K562 (cell line): ENCODE results near the gene POU2AF1. TPM values are rescaled to one million over a fixed set of nuclear protein-coding genes. Genes with fewer than 3 reads are reported as not detected.

ENCODE experiments used
- ATAC-seq: fragments of 200-7000 bp; cut with Tn5 transposase; 3 replicates; pipeline ENCODE4 v1.9.1; 2020; ENCODE audit warnings: moderate library complexity
- BruUV-seq: library from RNA; stranded (reverse); fragments of 400-500 nt; replicated peaks from 2 replicates; lab custom pipeline; 2021; lab: Mats Ljungman, UMichigan
- CTCF ChIA-PET: fragments of 300-600 bp; formaldehyde crosslinking; extraction: SDS; loops from one replicate; lab custom pipeline; 2021; ENCODE audit warnings: low intra/inter-chr PET ratio; lab: Yijun Ruan, JAX
- POLR2A ChIA-PET: fragments of 300-600, 350-650 bp; sonication (Branson Sonifier 250); formaldehyde crosslinking; extraction: SDS; loops from one replicate; lab custom pipeline; 2021; ENCODE audit warnings: antibody characterized with exemption, inconsistent platforms; lab: Yijun Ruan, JAX
- DNase-seq, 4 experiments: peaks; one replicate each; pipeline versions ENCODE4 v3.0.0 to v3.0.0-alpha.2; 2011 to 2018; ENCODE audit warnings: low spot score in 3 of 4, mixed read lengths in 3 of 4; ENCODE audit errors: extremely low read depth in 1 of 4
- FAIRE-seq: peaks from 2 replicates; lab custom pipeline; 2011; peaks lifted over from hg19 to GRCh38; lab: Jason Lieb, UNC
- H2AFZ ChIP-seq: 2 replicates; pipeline ENCODE4 v1.6.0; 2011; ENCODE audit warnings: low read depth, low read length, control low read depth, inconsistent platforms
- H3K27ac ChIP-seq: fragments of 200-600 bp; 3 replicates; pipeline ENCODE4 v1.8.0; 2011; ENCODE audit warnings: low read depth, mild to moderate bottlenecking, control low read depth, inconsistent platforms, low read length, moderate library complexity, mixed read lengths; ENCODE audit errors: extremely low read depth
- H3K27me3 ChIP-seq, 2 experiments: fragments of 300-600 bp in 1 of 2; 2 replicates in 1 of 2; 3 replicates in 1 of 2; pipeline versions ENCODE4 v1.6.0 to v1.8.0; 2011; ENCODE audit warnings: inconsistent platforms in 2 of 2, low read length in 2 of 2, mild to moderate bottlenecking in 1 of 2, mixed read lengths in 1 of 2, moderate library complexity in 1 of 2; ENCODE audit not compliant: control insufficient read depth in 2 of 2, insufficient read depth in 2 of 2
- H3K36me3 ChIP-seq: fragments of 300-600 bp; 3 replicates; pipeline ENCODE4 v1.8.0; 2011; ENCODE audit warnings: mild to moderate bottlenecking, low read length, inconsistent platforms; ENCODE audit not compliant: control insufficient read depth, insufficient read depth
- H3K4me1 ChIP-seq, 2 experiments: fragments of 200-600 bp in 1 of 2; replicated peaks in 1 of 2; 2 replicates in 1 of 2; 3 replicates in 1 of 2; pipeline versions ENCODE4 v1.5.1 to v1.8.0; 2011; ENCODE audit warnings: inconsistent platforms in 2 of 2, low read length in 2 of 2, mild to moderate bottlenecking in 1 of 2, mixed read lengths in 1 of 2, moderate library complexity in 1 of 2; ENCODE audit not compliant: control insufficient read depth in 2 of 2, insufficient read depth in 2 of 2
- H3K4me2 ChIP-seq: 2 replicates; pipeline ENCODE4 v1.6.1; 2011; ENCODE audit warnings: low read length, control low read depth, inconsistent platforms, mixed read lengths; ENCODE audit not compliant: insufficient read depth
- H3K4me3 ChIP-seq: fragments of 200-600 bp; sonication (generic), shearing (Covaris generic); 2 replicates; pipeline ENCODE4 v1.5.1; 2016; ENCODE audit warnings: control low read depth, inconsistent platforms
- H3K79me2 ChIP-seq: fragments of 200-600 bp; 3 replicates; pipeline ENCODE4 v1.8.0; 2011; ENCODE audit warnings: low read length, inconsistent platforms; ENCODE audit not compliant: control insufficient read depth, insufficient read depth
- H3K9ac ChIP-seq, 2 experiments: 2 replicates each; pipeline versions ENCODE4 v1.6.0 to v1.6.1; 2011; ENCODE audit warnings: low read depth in 2 of 2, low read length in 2 of 2, control low read depth in 1 of 2, inconsistent platforms in 1 of 2, mild to moderate bottlenecking in 1 of 2, mixed read lengths in 1 of 2; ENCODE audit not compliant: insufficient read depth in 1 of 2
- H3K9me1 ChIP-seq: one replicate; pipeline ENCODE4 v1.6.0; 2011; ENCODE audit warnings: inconsistent platforms, mild to moderate bottlenecking, low read length, moderate library complexity; ENCODE audit not compliant: control insufficient read depth, insufficient read depth
- H3K9me3 ChIP-seq: replicated peaks from 2 replicates; pipeline ENCODE4 v1.5.1; 2011; ENCODE audit warnings: low read depth, low read length, inconsistent platforms; ENCODE audit not compliant: control insufficient read depth, insufficient read depth
- H4K20me1 ChIP-seq: replicated peaks from 2 replicates; pipeline ENCODE4 v1.6.1; 2011; ENCODE audit warnings: low read length, inconsistent platforms, mixed read lengths; ENCODE audit not compliant: control insufficient read depth, insufficient read depth
- DMBX1 ChIP-seq: fragments of 250-450 bp; sonication (Bioruptor Pico); IDR thresholded peaks from 2 replicates; pipeline ENCODE4 v1.8.0; 2022; ENCODE audit warnings: inconsistent platforms, mild to moderate bottlenecking, moderate library complexity, borderline replicate concordance
- EHMT2 ChIP-seq: fragments of 450-650 bp; IDR thresholded peaks from 2 replicates; pipeline ENCODE4 v1.6.1; 2018; ENCODE audit warnings: antibody characterized with exemption
- GATA2 ChIP-seq: sonication (generic); formaldehyde crosslinking; IDR thresholded peaks from 2 replicates; pipeline ENCODE4 v1.4.0; 2020; ENCODE audit warnings: mild to moderate bottlenecking, missing genetic modification reagents
- KHSRP ChIP-seq: fragments of 450-650 bp; IDR thresholded peaks from 2 replicates; pipeline ENCODE4 v1.6.1; 2017
- RBM14 ChIP-seq: fragments of 200-400 bp; formaldehyde crosslinking; IDR thresholded peaks from 2 replicates; pipeline ENCODE4 v1.6.1; 2018; ENCODE audit warnings: low read depth, mild to moderate bottlenecking, low read length, moderate library complexity, borderline replicate concordance; ENCODE audit not compliant: insufficient read depth
- SMAD1 ChIP-seq: fragments of 150-350 bp; IDR thresholded peaks from 2 replicates; pipeline ENCODE4 v1.6.1; 2014; ENCODE audit warnings: low read length, low read depth; ENCODE audit not compliant: partially characterized antibody
- SRSF7 ChIP-seq: fragments of 200-400 bp; formaldehyde crosslinking; optimal IDR thresholded peaks from 2 replicates; pipeline ENCODE3; 2017; ENCODE audit warnings: mild to moderate bottlenecking, low read depth, low read length
- TGIF2 ChIP-seq: sonication (generic); formaldehyde crosslinking; IDR thresholded peaks from 2 replicates; pipeline ENCODE4 v1.8.1; 2022; ENCODE audit warnings: mild to moderate bottlenecking, missing genetic modification reagents, moderate library complexity
- WGBS: fragments of 100-300 bp; shearing (Covaris generic); methylation state at CpG from one replicate; pipeline ENCODE4 v1.1.6; 2016; ENCODE audit warnings: low coverage, mixed read lengths; ENCODE audit not compliant: insufficient coverage; ENCODE audit errors: missing lambda C conversion rate; 5-methylcytosine and 5-hydroxymethylcytosine counted together
- in situ Hi-C: fragments of 300-500 bp; cut with MboI; formaldehyde crosslinking; loops from 4 replicates; pipeline ENCODE4 v1.15.0; 2018; ENCODE audit warnings: inconsistent platforms, mixed read lengths
- intact Hi-C: fragments of 100-400 bp; cut with micrococcal nuclease; formaldehyde crosslinking; loops from 2 replicates; pipeline ENCODE4 v1.14.2; 2022
- polyA plus RNA-seq, 8 experiments: library from polyadenylated mRNA; depleted of rRNA in 4 of 8; stranded (reverse) in 5 of 8; unstranded in 3 of 8; fragments of >200 nt; fragmentation: Nextera tagmentation in 2 of 8; fragmentation: Illumina TruSeq in 1 of 8; extraction: Ambion mirVana in 2 of 8; extraction: Trizol in 1 of 8; gene quantifications; 2 replicates each; pipeline versions ENCODE4 v1.2.1 to v1.2.3, GENCODE V29; 2011 to 2014; ENCODE audit warnings: inconsistent platforms in 1 of 8, missing spikeins in 1 of 8
- total RNA-seq, 7 experiments: library from RNA; depleted of rRNA in 6 of 7; stranded (reverse); fragments of >200 nt in 6 of 7; fragmentation: Illumina TruSeq in 2 of 7; extraction: Trizol in 2 of 7; gene quantifications; 2 replicates each; pipeline versions ENCODE4 v1.2.1 to v1.2.3, GENCODE V29; 2011 to 2021; ENCODE audit warnings: low replicate concordance in 1 of 7
- TF ChIP-seq, protein P1 (sequence below): sonication (generic); formaldehyde crosslinking; IDR thresholded peaks from 2 replicates; pipeline ENCODE4 v1.8.1; 2023; ENCODE audit warnings: missing genetic modification reagents, mild to moderate bottlenecking, borderline replicate concordance
- TF ChIP-seq, protein P2 (sequence below), 2 experiments: fragments of 250-450 bp in 1 of 2; fragments of 450-650 bp in 1 of 2; sonication (Bioruptor Pico) in 1 of 2; IDR thresholded peaks; 2 replicates each; pipeline versions ENCODE4 v1.6.1 to v1.8.0; 2016 to 2021; ENCODE audit warnings: mild to moderate bottlenecking in 2 of 2, moderate library complexity in 2 of 2, missing compliant biosample characterization in 1 of 2, missing genetic modification characterization in 1 of 2
- TF ChIP-seq, protein P3 (sequence below): fragments of 150-350 bp; IDR thresholded peaks from 2 replicates; pipeline ENCODE4 v1.6.1; 2014; ENCODE audit warnings: low read depth, mild to moderate bottlenecking, low read length, borderline replicate concordance

Gene POU2AF1
- total and polyA plus RNA-seq, 9 of the 15 experiments (the other 6 are each of a cell fraction or from before 2014, with no cell fraction given), result 0.09 TPM; not detected in 8

GRCh38 chr11:111373590-111373989, 5.5 kb downstream of the POU2AF1 start (continued):
- TF ChIP-seq, protein P1, sequence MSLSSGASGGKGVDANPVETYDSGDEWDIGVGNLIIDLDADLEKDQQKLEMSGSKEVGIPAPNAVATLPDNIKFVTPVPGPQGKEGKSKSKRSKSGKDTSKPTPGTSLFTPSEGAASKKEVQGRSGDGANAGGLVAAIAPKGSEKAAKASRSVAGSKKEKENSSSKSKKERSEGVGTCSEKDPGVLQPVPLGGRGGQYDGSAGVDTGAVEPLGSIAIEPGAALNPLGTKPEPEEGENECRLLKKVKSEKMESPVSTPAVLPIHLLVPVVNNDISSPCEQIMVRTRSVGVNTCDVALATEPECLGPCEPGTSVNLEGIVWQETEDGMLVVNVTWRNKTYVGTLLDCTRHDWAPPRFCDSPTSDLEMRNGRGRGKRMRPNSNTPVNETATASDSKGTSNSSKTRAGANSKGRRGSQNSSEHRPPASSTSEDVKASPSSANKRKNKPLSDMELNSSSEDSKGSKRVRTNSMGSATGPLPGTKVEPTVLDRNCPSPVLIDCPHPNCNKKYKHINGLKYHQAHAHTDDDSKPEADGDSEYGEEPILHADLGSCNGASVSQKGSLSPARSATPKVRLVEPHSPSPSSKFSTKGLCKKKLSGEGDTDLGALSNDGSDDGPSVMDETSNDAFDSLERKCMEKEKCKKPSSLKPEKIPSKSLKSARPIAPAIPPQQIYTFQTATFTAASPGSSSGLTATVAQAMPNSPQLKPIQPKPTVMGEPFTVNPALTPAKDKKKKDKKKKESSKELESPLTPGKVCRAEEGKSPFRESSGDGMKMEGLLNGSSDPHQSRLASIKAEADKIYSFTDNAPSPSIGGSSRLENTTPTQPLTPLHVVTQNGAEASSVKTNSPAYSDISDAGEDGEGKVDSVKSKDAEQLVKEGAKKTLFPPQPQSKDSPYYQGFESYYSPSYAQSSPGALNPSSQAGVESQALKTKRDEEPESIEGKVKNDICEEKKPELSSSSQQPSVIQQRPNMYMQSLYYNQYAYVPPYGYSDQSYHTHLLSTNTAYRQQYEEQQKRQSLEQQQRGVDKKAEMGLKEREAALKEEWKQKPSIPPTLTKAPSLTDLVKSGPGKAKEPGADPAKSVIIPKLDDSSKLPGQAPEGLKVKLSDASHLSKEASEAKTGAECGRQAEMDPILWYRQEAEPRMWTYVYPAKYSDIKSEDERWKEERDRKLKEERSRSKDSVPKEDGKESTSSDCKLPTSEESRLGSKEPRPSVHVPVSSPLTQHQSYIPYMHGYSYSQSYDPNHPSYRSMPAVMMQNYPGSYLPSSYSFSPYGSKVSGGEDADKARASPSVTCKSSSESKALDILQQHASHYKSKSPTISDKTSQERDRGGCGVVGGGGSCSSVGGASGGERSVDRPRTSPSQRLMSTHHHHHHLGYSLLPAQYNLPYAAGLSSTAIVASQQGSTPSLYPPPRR (CRISPR knock-in tag), result no peak

DNA sequence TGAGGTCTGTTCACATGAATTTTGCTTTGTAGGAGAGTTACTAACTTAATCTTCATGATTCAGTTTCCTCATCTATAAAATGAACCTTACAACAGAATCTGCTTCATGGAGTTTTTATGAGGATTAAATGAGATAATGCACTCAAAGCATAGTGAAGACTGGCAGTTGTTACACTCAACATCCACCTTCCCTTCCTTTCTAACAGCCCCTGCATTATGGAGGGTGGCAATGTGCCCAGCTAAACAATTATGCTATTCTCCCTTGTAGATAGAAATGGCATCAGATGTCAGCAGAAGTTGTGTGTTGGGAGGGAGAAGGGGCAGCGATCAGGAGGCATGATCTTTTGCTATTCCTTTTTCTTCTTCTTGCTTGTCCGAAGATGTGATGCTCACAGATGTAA, 6.5 kb downstream of the POU2AF1 start:
- no TSS peak for BruUV-seq
- ATAC-seq (no peak), FAIRE-seq (no peak), DNase-seq (no peak)
- Histone ChIP-seq H2AFZ (no peak overlapping the region), H3K9ac (no peak overlapping the region), H3K27ac (no peak overlapping the region), H3K4me2 (no peak overlapping the region), H3K36me3 (no peaks in the 10 kb centered on the region), H3K27me3 (no peaks in the 10 kb centered on the region), H3K4me1 (no peaks in the 10 kb centered on the region), H3K9me1 (no peaks in the 10 kb centered on the region), H4K20me1 (no peaks in the 10 kb centered on the region), H3K9me3 (no peaks in the 10 kb centered on the region), H3K79me2 (no peaks in the 10 kb centered on the region), H3K4me3 (no peak overlapping the region)
- intact Hi-C loops, result no loop called here
- CTCF ChIA-PET, result no interaction called here
- POLR2A ChIA-PET, result no interaction called here
- 0% methylated on average over 2 of the region's 2 CpGs for WGBS
- in situ Hi-C loops, result no loop called here
- TF ChIP-seq SRSF7 (no peak), EHMT2 (no peak), GATA2 (CRISPR knock-in tag) (no peak), SMAD1 (no peak), RBM14 (no peak), KHSRP (no peak), TGIF2 (no peak), DMBX1 (CRISPR knock-in tag) (no peak)
- TF ChIP-seq, protein P2, sequence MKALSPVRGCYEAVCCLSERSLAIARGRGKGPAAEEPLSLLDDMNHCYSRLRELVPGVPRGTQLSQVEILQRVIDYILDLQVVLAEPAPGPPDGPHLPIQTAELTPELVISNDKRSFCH (CRISPR knock-in tag; IDR thresholded peaks at IDR 0.05), result no peak
- TF ChIP-seq, protein P2 (tag; IDR thresholded peaks at IDR 0.05), result no peak
- TF ChIP-seq, protein P3, sequence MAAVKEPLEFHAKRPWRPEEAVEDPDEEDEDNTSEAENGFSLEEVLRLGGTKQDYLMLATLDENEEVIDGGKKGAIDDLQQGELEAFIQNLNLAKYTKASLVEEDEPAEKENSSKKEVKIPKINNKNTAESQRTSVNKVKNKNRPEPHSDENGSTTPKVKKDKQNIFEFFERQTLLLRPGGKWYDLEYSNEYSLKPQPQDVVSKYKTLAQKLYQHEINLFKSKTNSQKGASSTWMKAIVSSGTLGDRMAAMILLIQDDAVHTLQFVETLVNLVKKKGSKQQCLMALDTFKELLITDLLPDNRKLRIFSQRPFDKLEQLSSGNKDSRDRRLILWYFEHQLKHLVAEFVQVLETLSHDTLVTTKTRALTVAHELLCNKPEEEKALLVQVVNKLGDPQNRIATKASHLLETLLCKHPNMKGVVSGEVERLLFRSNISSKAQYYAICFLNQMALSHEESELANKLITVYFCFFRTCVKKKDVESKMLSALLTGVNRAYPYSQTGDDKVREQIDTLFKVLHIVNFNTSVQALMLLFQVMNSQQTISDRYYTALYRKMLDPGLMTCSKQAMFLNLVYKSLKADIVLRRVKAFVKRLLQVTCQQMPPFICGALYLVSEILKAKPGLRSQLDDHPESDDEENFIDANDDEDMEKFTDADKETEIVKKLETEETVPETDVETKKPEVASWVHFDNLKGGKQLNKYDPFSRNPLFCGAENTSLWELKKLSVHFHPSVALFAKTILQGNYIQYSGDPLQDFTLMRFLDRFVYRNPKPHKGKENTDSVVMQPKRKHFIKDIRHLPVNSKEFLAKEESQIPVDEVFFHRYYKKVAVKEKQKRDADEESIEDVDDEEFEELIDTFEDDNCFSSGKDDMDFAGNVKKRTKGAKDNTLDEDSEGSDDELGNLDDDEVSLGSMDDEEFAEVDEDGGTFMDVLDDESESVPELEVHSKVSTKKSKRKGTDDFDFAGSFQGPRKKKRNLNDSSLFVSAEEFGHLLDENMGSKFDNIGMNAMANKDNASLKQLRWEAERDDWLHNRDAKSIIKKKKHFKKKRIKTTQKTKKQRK, result no peak
